Ascending aorta (tissue), 2 donors: ENCODE data around the gene PCARE. TPM values are rescaled to one million over a fixed set of nuclear protein-coding genes. Genes with fewer than 3 reads are reported as not detected.

Source experiments
- DNase-seq, 2 donors: peaks; one replicate each; pipeline ENCODE4 v3.0.0-alpha.2; 2019; ENCODE audit warnings: low spot score in 2 of 2
- H3K27ac ChIP-seq, 2 donors: fragments of 200-600 bp; sonication (generic); one replicate each; pipeline ENCODE4 v1.5.1; 2016 to 2017; ENCODE audit warnings: mild to moderate bottlenecking in 1 of 2
- H3K27me3 ChIP-seq: fragments of 200-600 bp; sonication (generic); one replicate; pipeline ENCODE4 v1.5.1; 2017
- H3K36me3 ChIP-seq, 2 donors: fragments of 200-600 bp; sonication (generic); one replicate each; pipeline ENCODE4 v1.5.1; 2016
- H3K4me1 ChIP-seq, 2 donors: fragments of 200-600 bp; sonication (generic); one replicate each; pipeline ENCODE4 v1.5.1; 2016 to 2017; ENCODE audit warnings: mild to moderate bottlenecking in 1 of 2
- H3K4me3 ChIP-seq, 2 donors: fragments of 200-600 bp; sonication (generic); one replicate each; pipeline ENCODE4 v1.5.1; 2016 to 2017; ENCODE audit warnings: mild to moderate bottlenecking in 1 of 2
- H3K9me3 ChIP-seq, 2 donors: fragments of 200-600 bp; sonication (generic); one replicate each; pipeline ENCODE4 v1.5.1; 2016
- intact Hi-C: fragments of 100-400 bp; cut with DNase I; formaldehyde crosslinking; loops from one replicate; pipeline ENCODE4 v1.15.1; 2023
- total RNA-seq: library from RNA; depleted of rRNA; stranded (reverse); fragments of >200 nt; gene quantifications from one replicate; pipeline ENCODE4 v1.1.0, GENCODE V29; 2016
- TF ChIP-seq, protein P1 (sequence below), 3 experiments: fragments of 200-600 bp in 2 of 3; fragments of 450-650 bp in 1 of 3; sonication (generic) in 2 of 3; IDR thresholded peaks; one replicate each; pipeline ENCODE4 v1.5.1; 2016 to 2019; ENCODE audit warnings: antibody characterized with exemption in 3 of 3, mild to moderate bottlenecking in 1 of 3, moderate library complexity in 1 of 3

Gene PCARE
- total RNA-seq, 1 donor from 2014 or later = not detected

DNA sequence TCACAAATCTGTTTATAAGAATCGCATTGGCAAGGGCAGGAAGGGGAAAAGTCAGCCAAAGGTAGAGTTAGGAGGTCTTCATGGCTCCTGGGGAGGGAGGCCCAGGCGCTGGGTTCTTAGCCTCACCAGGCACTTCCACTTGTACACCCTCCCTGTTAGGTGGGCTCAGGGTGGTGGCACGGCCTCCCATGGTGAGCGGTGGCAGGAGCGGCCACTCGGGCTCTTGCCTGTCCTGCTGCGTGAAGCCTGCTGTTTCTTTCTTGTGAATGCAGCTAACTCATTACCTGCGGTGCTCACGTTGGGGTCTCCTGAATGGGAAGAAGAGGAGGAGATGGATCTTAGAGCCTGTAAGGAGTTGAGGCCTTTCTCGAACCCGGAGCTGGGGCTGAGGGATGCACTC lies 52.4 kb downstream of the PCARE start:
- Histone ChIP-seq H3K4me3 (no peak overlapping the region), H3K27ac (no peak overlapping the region), H3K27me3 (no peaks in the 10 kb centered on the region), H3K4me1 (no peaks in the 10 kb centered on the region), H3K9me3 (no peaks in the 10 kb centered on the region), H3K36me3 (no peaks in the 10 kb centered on the region)
- no peak for DNase-seq
- TF ChIP-seq, protein P1, sequence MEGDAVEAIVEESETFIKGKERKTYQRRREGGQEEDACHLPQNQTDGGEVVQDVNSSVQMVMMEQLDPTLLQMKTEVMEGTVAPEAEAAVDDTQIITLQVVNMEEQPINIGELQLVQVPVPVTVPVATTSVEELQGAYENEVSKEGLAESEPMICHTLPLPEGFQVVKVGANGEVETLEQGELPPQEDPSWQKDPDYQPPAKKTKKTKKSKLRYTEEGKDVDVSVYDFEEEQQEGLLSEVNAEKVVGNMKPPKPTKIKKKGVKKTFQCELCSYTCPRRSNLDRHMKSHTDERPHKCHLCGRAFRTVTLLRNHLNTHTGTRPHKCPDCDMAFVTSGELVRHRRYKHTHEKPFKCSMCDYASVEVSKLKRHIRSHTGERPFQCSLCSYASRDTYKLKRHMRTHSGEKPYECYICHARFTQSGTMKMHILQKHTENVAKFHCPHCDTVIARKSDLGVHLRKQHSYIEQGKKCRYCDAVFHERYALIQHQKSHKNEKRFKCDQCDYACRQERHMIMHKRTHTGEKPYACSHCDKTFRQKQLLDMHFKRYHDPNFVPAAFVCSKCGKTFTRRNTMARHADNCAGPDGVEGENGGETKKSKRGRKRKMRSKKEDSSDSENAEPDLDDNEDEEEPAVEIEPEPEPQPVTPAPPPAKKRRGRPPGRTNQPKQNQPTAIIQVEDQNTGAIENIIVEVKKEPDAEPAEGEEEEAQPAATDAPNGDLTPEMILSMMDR (IDR thresholded peaks at IDR 0.05) = no peak
- intact Hi-C loops = no loop called here

DNA sequence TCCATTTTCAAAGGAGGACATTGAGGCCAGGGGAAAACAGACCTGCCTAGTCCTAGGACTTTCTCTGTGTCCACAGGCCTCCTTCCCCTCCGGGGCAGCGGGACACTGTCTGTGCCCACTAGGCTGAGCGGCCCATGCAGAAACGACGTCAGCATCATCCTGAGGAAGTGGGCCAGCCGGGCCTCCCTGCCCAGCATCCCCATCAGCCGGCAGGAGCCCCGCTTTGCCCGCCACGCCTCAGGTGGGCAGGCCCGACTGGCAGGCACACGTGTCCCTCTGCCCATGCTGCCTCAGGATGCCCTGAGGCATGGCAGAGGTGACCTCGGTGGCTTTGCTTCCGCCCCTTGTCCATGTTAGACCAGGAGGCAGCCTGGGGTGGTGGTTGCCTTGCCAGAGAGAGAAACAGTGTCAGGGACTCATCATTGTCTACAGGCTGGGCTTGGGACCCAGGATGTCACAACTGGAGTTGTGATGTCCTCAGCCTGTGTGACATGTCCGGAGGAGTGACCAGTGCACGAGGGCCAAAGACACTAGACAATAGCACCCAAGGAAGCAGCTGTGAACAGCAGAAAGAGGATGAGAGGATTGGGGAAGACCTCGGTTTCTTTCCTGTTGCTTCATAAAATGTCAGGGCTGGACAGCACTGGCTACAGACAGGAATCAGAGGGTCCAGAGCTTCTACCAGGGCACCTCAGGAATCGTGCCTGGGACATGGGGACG lies 56.4 kb downstream of the PCARE start:
- intact Hi-C loops = no loop called here
- H3K4me3 ChIP-seq = no peak overlapping the region
- no peaks in the 10 kb centered on the region for H3K9me3 ChIP-seq
- DNase-seq = no peak
- H3K4me1 ChIP-seq = no peaks in the 10 kb centered on the region
- no peaks in the 10 kb centered on the region for H3K27me3 ChIP-seq
- H3K27ac ChIP-seq = no peak overlapping the region
- TF ChIP-seq, protein P1 (IDR thresholded peaks at IDR 0.05) = no peak
- no peaks in the 10 kb centered on the region for H3K36me3 ChIP-seq

DNA sequence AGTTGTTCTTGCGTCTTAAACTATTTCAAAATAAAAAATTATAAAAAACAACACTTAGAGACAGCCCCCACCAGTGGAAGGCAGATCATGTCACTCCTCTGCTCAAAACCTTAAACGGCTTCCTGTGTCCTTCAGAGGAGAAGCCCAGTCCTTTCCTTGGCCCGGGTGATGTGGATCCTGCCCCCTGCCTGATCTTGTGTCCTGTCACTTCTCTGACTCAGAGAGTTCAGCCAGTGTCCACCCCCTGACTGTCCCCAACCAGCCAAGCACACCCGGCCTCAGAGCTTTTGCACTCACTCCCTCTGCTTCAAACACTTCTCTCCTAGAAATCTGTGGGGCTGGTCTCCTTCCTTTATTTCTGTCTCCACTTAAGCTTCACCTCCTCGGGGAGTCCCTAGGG lies 57.8 kb downstream of the PCARE start:
- TF ChIP-seq, protein P1 (IDR thresholded peaks at IDR 0.05) = no peak
- no peaks in the 10 kb centered on the region for H3K9me3 ChIP-seq

DNA sequence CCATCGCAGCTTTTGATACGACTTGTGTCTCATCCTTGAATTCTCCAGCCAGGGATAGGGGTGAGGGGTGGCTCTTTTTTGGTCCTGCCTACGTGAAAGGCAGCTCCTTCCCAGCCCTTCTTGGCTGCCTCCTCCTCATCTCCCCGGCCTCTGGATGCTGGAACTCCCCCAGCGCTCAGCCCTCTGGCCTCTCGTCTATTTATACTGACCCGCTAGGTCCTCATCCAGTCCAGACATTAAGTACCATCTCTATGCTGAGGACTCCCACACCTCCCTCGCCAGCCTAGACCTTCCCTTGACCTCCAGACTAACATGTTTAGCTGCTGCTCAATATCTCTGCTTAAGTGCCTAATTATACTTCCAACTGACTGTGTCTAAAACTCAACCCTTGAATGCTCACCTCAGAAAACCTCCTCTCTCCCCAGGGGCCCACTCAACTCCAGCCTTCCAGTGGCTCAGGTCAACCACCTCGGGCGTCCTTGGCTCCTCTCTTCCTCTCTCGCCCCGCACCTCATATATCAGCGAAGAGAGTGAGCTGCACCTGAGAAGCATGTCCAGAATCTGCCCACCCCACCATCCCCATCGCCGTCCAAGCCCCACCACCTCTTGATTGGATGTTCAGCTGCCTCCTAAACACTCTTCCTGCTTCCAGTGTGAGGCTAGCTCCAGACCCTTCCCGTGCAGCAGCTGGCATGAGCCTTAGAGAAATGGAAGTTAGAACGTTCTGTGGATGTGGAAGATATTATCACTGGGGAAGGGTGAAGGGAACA lies 58.4 kb downstream of the PCARE start:
- Histone ChIP-seq H3K4me1 (peaks cover 0 to 2% of the 10 kb centered on the region in 2 donors), H3K4me3 (no peak overlapping the region), H3K36me3 (no peaks in the 10 kb centered on the region), H3K27me3 (no peaks in the 10 kb centered on the region), H3K9me3 (no peaks in the 10 kb centered on the region), H3K27ac (no peak overlapping the region)
- DNase-seq = no peak
- TF ChIP-seq, protein P1 (IDR thresholded peaks at IDR 0.05) = no peak
- intact Hi-C loops = no loop called here

More for the DNA sequence above, 57.8 kb downstream of the PCARE start:
- DNase-seq = no peak
- Histone ChIP-seq H3K27me3 (no peaks in the 10 kb centered on the region), H3K27ac (peak overlapping the region in 1 of 2 donors; percentile 12), H3K4me3 (no peak overlapping the region), H3K36me3 (no peaks in the 10 kb centered on the region), H3K4me1 (peaks cover 0 to 2% of the 10 kb centered on the region in 2 donors)
- intact Hi-C loops = no loop called here

DNA sequence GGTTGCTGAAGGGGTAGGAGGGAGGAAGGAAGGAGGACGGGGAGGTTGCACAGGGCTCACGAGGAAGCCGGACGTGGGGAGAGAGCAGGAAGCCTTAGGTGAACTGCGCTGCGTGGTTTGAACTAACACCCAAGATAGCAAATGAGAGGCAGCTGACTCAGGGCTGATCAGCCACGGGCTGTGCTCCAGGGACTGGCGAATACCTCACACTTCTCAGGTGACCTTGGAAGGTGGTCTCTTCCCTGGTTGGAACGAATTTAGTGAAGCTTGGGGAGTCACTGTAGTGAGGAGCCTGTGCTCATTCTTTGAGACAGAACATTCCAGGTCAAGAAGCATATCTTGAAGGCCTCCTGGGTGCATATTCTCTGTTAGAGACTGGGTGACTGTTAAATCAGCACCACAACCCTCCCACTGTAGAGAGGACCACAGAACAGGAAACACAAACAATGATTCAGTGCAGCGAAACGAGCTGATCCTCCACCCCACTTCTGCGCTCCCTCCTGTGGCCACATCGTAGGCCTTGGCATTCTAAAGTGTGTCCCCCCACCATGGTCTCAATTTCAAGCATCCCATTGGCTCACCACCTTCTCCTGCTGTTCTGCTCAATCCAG lies 59.4 kb downstream of the PCARE start:
- H3K27me3 ChIP-seq = no peaks in the 10 kb centered on the region
- no peaks in the 10 kb centered on the region for H3K9me3 ChIP-seq
- TF ChIP-seq, protein P1 (IDR thresholded peaks at IDR 0.05) = no peak
- DNase-seq = no peak
- no peak overlapping the region for H3K27ac ChIP-seq
- no peaks in the 10 kb centered on the region for H3K36me3 ChIP-seq
- no peak overlapping the region for H3K4me3 ChIP-seq
- intact Hi-C loops = no loop called here
- peaks cover 0 to 2% of the 10 kb centered on the region in 2 donors for H3K4me1 ChIP-seq
